ENCODE measurements around the gene PRUNE1.

DNA sequence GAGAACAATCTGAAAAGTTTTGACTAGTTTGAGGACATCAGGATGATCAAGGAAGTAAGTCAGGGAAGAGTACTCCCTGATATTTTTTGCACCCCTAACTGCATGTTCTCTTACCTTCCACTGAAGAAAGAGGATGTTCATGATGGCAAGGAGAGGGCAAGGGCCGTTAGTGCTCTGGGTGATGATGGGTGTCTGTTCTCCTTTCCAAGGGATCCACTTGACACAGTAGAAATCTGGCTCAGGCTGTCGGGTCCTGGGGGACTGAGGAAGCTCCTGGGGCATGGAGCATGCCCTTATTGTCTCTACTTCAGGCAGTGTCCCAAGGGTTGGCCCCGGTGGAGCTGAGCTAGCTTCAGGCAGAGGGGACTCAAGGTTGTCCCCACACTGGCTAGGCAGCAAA lies 6.2 kb upstream of the PRUNE1 start:
- TF ChIP-seq, protein P1, sequence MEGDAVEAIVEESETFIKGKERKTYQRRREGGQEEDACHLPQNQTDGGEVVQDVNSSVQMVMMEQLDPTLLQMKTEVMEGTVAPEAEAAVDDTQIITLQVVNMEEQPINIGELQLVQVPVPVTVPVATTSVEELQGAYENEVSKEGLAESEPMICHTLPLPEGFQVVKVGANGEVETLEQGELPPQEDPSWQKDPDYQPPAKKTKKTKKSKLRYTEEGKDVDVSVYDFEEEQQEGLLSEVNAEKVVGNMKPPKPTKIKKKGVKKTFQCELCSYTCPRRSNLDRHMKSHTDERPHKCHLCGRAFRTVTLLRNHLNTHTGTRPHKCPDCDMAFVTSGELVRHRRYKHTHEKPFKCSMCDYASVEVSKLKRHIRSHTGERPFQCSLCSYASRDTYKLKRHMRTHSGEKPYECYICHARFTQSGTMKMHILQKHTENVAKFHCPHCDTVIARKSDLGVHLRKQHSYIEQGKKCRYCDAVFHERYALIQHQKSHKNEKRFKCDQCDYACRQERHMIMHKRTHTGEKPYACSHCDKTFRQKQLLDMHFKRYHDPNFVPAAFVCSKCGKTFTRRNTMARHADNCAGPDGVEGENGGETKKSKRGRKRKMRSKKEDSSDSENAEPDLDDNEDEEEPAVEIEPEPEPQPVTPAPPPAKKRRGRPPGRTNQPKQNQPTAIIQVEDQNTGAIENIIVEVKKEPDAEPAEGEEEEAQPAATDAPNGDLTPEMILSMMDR (conservative IDR thresholded peaks at IDR 0.05 in 1 of 2, IDR thresholded peaks at IDR 0.05 in 1 of 2; ENCODE audit: low read depth in 1 of 2, low read length in 2 of 2), result no peak
- TF ChIP-seq EZH2 (IDR thresholded peaks at IDR 0.05; ENCODE audit: low read length, missing control alignments), result no peak
